ENCODE measurements around the gene BCAP31. TPM values are rescaled to one million over a fixed set of nuclear protein-coding genes. Genes with fewer than 3 reads are reported as not detected.
"Not testable (repeated sequence)": the region's sequence is repeated elsewhere in the genome, so short reads cannot be mapped to it uniquely, and the experiment has no call there.

Gene BCAP31
- total RNA-seq, 2 donors from 2014 or later = 129 to 133 TPM

- no peak for DNase-seq (ENCODE audit: low spot score)
- intact Hi-C loops (cut with DNase I) = loop anchor here in 1 of 2 donors (10.0 kb wide), 1 partner anchor 86 kb away; no protein-coding TSS in a partner anchor
These were observed 23.7 kb downstream of the BCAP31 start for GRCh38 chrX:153700376-153700945.

- intact Hi-C loops (cut with DNase I) = loop anchor here in 1 of 2 donors (10.0 kb wide), 1 partner anchor 85 kb away; no protein-coding TSS in a partner anchor
- DNase-seq (ENCODE audit: low spot score) = not testable (repeated sequence)
These were observed 24.3 kb downstream of the BCAP31 start for GRCh38 chrX:153699784-153700371.

- DNase-seq (ENCODE audit: low spot score); intact Hi-C loops (cut with DNase I): not testable (repeated sequence)
These were observed 24.9 kb downstream of the BCAP31 start for GRCh38 chrX:153699210-153699783.

- no peak for DNase-seq (ENCODE audit: low spot score)
- intact Hi-C loops (cut with DNase I) = no loop called here
These were observed 26.0 kb downstream of the BCAP31 start for GRCh38 chrX:153697924-153698865.

- DNase-seq (ENCODE audit: low spot score); intact Hi-C loops (cut with DNase I): not testable (repeated sequence)
These were observed 27.0 kb downstream of the BCAP31 start for GRCh38 chrX:153696986-153697722.

GRCh38 chrX:153696538-153696937 lies 27.6 kb downstream of the BCAP31 start:
- intact Hi-C loops (cut with DNase I); DNase-seq (ENCODE audit: low spot score): not testable (repeated sequence)

- DNase-seq (ENCODE audit: low spot score) = no peak
- intact Hi-C loops (cut with DNase I) = no loop called here
These were observed 28.1 kb downstream of the BCAP31 start for GRCh38 chrX:153696100-153696499.

GRCh38 chrX:153694687-153695270 lies 29.4 kb downstream of the BCAP31 start:
- intact Hi-C loops (cut with DNase I) = no loop called here
- no peak for DNase-seq (ENCODE audit: low spot score)

- not testable (repeated sequence) for DNase-seq (ENCODE audit: low spot score)
These were observed 29.9 kb downstream of the BCAP31 start for GRCh38 chrX:153694256-153694655.

GRCh38 chrX:153693216-153694086 lies 30.7 kb downstream of the BCAP31 start:
- intact Hi-C loops (cut with DNase I) = no loop called here
- DNase-seq (ENCODE audit: low spot score) = no peak

More at GRCh38 chrX:153694256-153694655, 29.9 kb downstream of the BCAP31 start:
- intact Hi-C loops (cut with DNase I) = not testable (repeated sequence)

GRCh38 chrX:153692611-153693156 lies 31.5 kb downstream of the BCAP31 start:
- no peak for DNase-seq (ENCODE audit: low spot score)
- intact Hi-C loops (cut with DNase I) = no loop called here

GRCh38 chrX:153692003-153692402 lies 32.2 kb downstream of the BCAP31 start:
- intact Hi-C loops (cut with DNase I) = no loop called here
- DNase-seq (ENCODE audit: low spot score) = no peak

GRCh38 chrX:153691032-153691827 lies 33.0 kb downstream of the BCAP31 start:
- intact Hi-C loops (cut with DNase I); DNase-seq (ENCODE audit: low spot score): not testable (repeated sequence)

GRCh38 chrX:153690466-153690865 lies 33.7 kb downstream of the BCAP31 start:
- intact Hi-C loops (cut with DNase I) = no loop called here
- DNase-seq (ENCODE audit: low spot score) = no peak

GRCh38 chrX:153689654-153690465 lies 34.3 kb downstream of the BCAP31 start:
- no peak for DNase-seq (ENCODE audit: low spot score)
- intact Hi-C loops (cut with DNase I) = no loop called here
